NCI-H2227 (cell line): ENCODE results near the gene BEAN1.

ENCODE experiments used
- DNase-seq: peaks from one replicate; lab custom pipeline; 2025; ENCODE audit not compliant: unreplicated experiment; lab: John Stamatoyannopoulos, UW

Gene BEAN1

GRCh38 chr16:66418165-66418962, 8.7 kb upstream of the BEAN1 start:
- DNase-seq, result no peak

GRCh38 chr16:66419527-66419926, 7.6 kb upstream of the BEAN1 start:
- no peak for DNase-seq

- no peak for DNase-seq
Measured at GRCh38 chr16:66420396-66420795, 6.7 kb upstream of the BEAN1 start.

- no peak for DNase-seq
Measured at GRCh38 chr16:66421891-66422290, 5.2 kb upstream of the BEAN1 start.

- DNase-seq, result no peak
Measured at GRCh38 chr16:66422366-66422765, 4.7 kb upstream of the BEAN1 start.

GRCh38 chr16:66423177-66423576, 3.9 kb upstream of the BEAN1 start:
- no peak for DNase-seq

- no peak for DNase-seq
Measured at GRCh38 chr16:66425651-66426050, 1.4 kb upstream of the BEAN1 start.

GRCh38 chr16:66426112-66427035, 721 bp upstream of the BEAN1 start:
- DNase-seq, result peak; percentile 9

GRCh38 chr16:66427871-66428681, 981 bp downstream of the BEAN1 start:
- DNase-seq, result peak; percentile 3

- no peak for DNase-seq
Measured at GRCh38 chr16:66428682-66429251, 1.7 kb downstream of the BEAN1 start.

GRCh38 chr16:66429290-66429962, 2.3 kb downstream of the BEAN1 start:
- DNase-seq, result no peak

- no peak for DNase-seq
Measured at GRCh38 chr16:66430214-66430613, 3.1 kb downstream of the BEAN1 start.

- DNase-seq, result no peak
Measured at GRCh38 chr16:66431760-66432159, 4.7 kb downstream of the BEAN1 start.

GRCh38 chr16:66432429-66432828, 5.3 kb downstream of the BEAN1 start:
- DNase-seq, result no peak

GRCh38 chr16:66434619-66435430, 7.7 kb downstream of the BEAN1 start:
- no peak for DNase-seq

- no peak for DNase-seq
Measured at GRCh38 chr16:66435896-66436295, 8.8 kb downstream of the BEAN1 start.

GRCh38 chr16:66437391-66437945, 10.4 kb downstream of the BEAN1 start:
- no peak for DNase-seq

GRCh38 chr16:66438536-66438935, 11.4 kb downstream of the BEAN1 start:
- no peak for DNase-seq

GRCh38 chr16:66439051-66439730, 12.1 kb downstream of the BEAN1 start:
- no peak for DNase-seq
